ENCODE measurements around the gene ST8SIA1. TPM values are rescaled to one million over a fixed set of nuclear protein-coding genes. Genes with fewer than 3 reads are reported as not detected.

Gene ST8SIA1
- polyA plus RNA-seq, 3 donors = 5.9 to 6.9 (median 6.6) TPM

DNA sequence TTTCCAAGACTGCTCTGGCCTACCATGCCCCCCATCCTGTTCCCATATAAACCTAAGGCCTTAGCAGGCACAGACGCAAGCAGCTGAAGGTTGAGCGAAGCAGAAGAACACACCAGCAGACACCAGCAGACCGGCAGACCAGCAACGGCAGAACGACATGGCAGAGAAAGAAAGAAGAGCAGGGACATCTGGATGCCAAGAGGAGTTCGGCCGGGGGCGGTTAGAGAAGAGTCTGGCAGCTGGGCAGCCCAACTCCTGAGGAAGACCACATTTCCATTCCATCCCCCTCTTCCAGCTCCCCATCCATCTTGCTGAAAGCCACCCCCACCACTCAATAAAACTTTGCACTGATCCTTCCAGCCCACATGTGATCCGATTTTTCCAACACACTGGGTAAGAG lies 5.2 kb upstream of the ST8SIA1 start:
- no peak for DNase-seq (ENCODE audit: extremely low read depth in 1 of 11, low read depth in 9 of 11, low spot score in 4 of 11)

DNA sequence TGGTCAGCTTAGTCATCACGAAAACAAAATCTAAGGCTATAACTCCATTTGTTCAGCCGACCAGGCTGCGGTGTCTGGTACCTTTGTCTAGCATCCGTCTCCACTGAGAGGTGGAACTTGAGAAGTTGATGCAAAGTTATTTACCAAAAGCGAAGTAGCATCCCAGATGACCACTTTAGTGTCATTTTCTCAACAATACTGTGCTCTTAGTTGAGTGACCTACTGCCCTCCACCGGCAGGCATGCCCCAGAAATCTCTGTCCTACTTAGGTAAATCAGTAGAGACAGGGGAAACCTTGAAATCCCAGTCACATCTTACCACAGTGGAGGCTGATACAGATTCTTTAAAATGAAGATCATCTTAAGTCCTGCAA lies 1.3 kb upstream of the ST8SIA1 start:
- no peak for DNase-seq (ENCODE audit: extremely low read depth in 1 of 11, low read depth in 9 of 11, low spot score in 4 of 11)

DNA sequence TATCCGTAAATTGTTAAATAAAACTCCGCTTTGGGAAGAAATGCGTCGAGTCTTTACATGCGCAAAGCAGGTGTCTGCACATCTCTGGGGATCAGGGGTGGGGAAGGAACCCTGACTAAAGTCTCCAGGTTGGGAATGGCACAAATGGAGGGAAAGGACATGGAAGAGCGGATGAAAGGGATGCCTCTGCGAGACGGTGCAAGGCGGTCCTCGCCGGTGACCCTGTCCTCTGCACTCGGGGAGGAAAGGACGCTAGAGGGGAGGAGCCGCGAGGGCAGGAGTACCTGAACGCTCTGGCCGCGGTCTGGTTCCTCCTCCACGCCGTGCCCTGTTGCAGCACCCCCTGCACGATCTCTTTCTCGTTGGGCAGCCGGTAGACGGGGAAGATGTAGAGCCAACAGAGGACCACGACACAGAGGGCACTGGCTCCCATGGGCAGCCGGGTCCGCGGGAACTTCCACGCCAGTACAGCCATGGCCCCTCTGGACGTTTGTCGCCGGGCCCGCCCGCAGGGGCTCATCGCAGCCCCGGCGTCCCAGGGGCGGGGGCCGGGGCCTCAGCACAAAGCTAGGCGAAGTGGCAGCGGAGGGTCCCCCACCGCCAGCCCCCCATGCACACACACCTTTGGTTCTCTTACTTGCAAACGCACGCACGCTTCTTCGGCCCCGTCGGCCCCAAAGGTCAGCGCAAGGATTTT lies 646 bp downstream of the ST8SIA1 start:
- no peak for DNase-seq (ENCODE audit: extremely low read depth in 1 of 11, low read depth in 9 of 11, low spot score in 4 of 11)

DNA sequence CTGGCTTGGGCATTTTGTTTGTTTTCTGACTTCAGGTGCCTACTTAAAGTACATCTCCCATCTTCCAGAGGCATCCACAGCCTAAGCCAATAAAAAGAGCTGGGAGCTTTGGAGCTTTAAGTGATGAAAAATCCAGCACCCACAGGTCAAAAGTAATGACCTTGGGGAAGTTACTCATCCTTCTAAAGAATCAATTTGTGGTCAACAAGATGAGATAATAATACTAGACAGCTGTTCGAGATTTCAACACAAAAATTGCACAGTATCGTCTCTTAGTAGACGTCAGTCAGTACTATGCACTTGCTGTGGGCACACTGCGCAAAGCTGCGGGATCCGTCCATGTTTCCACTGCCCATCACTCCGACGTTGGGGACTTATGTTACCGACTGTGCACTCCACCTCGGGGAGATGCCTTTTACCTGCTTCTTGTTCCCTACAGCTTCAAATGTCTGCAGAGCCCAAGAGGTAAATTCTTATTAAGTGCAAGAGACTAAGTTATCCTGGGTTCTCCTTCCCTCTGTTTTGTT lies 1.3 kb downstream of the ST8SIA1 start:
- DNase-seq (ENCODE audit: extremely low read depth in 1 of 11, low read depth in 9 of 11, low spot score in 4 of 11) = no peak

DNA sequence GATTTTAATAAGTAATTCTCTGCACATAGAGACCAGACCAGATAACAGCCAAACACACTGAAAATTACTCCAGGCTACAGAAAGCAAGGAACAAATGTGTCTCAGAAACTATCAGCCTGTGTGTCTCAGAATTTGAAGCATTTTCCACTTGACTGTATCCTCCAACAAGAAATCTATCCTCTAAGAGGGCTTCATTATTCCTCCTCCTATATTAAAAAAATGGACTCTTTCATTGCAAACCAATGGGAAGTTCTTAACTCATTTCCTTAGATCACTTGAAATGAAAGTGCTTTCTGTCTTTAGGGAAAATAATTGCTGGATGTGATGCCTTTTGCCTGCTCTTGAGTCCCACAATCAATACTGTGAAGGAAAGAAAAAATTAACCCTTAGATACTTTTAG lies 2.3 kb downstream of the ST8SIA1 start:
- no peak for DNase-seq (ENCODE audit: extremely low read depth in 1 of 11, low read depth in 9 of 11, low spot score in 4 of 11)

DNA sequence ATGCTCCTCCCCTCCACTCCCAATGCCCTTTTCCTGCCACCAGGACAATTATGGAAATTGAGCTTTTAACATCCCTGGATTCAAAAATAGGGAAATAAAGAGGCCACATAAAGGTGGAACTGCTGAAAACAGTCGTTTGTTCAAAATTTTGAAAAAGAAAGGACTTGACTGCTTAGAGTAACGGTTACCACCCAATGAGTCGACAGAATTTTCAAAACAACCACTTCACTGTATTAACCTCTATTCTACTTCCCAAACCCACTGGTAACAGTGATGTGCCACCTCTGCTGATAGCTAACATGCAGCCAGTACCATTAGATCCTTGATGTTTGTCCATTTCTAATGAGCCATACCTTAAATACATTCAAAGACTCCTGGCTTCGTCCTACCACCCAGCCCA lies 4.9 kb downstream of the ST8SIA1 start:
- no peak for DNase-seq (ENCODE audit: extremely low read depth in 1 of 11, low read depth in 9 of 11, low spot score in 4 of 11)

DNA sequence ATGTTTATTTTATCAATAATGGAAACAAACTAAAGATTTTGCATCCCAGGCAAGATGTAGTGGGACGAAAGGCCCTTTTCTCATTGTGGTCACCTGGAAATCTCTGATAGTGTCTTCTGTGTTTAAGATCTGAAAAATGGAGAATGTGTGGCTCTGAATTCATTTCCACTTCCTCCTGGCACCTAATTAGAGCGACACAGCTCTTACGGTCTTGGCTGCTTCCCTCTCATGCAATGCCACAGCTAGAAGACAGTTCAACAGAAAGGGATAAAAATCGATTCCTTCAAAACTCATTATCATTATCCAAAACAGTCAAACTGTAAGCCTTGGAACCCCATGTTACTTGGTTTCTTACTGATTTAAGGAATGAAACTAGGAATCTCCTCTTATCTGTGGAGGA lies 9.3 kb downstream of the ST8SIA1 start:
- DNase-seq (ENCODE audit: extremely low read depth in 1 of 11, low read depth in 9 of 11, low spot score in 4 of 11) = no peak

DNA sequence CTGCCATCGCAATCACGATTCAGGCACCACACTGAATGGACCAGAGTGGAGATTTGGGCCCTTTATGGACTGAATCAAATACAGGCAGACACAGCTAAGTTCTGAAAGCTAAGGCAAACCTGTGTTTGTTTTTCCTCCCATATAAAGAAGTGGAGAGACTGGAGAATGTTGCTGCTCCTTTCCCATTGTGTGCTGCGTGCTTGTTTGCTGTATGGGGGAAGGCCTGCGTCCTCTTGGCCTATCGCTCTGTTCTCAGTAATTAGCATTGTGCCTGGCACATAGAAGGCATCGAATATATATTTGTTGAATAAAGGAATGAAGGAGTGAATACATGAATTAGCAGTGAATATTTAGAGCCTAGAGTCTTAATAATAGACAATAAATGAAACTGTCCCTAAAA lies 12.4 kb downstream of the ST8SIA1 start:
- no peak for DNase-seq (ENCODE audit: extremely low read depth in 1 of 11, low read depth in 9 of 11, low spot score in 4 of 11)

DNA sequence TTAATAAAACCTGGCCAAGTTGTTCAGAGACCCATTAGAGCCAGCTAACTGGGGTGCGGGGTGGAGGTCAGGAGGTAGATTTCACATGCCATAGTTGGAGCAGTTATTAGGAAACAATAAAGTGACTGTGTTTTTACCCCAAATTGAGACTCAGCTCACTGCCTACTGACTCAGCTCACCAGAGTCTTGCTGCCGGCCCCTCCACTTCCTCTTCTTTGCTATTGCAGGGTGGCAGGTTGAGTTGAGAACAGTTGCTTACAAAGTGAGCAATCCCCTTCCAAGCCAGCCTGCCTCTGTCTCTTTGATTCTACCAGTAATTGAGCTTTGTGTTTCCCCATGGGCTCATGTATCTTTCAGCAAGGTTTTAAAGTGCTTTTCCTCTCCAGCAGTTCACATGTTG lies 12.9 kb downstream of the ST8SIA1 start:
- DNase-seq (ENCODE audit: extremely low read depth in 1 of 11, low read depth in 9 of 11, low spot score in 4 of 11) = no peak

DNA sequence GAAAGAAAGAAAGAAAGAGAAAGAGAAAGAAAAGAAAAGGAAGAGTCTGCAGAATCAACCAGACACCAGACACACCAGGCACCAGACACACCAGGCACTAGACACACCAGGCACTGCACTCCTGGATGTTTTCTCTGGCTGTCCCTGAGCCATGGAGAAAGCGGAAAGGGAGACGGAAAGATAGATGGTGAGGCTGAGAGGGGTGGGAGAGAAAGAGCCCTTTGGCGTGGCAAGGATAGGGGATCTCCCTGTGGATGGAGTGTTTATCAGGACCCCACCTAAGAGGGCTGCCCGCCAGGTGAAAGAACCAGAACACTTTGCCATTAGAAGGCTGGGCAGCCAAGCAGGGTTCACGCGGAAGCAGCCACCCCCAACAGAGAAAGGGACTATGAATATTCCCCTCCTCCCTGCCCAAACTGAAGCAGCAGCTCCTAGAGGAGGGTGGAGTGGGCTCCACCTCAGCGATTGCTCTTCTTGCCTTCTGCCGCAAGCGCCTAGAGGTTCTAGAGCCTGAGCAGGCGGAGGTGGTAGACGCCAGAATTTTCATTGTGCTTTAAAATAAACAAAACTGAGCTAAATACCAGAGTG lies 13.4 kb downstream of the ST8SIA1 start:
- DNase-seq (ENCODE audit: extremely low read depth in 1 of 11, low read depth in 9 of 11, low spot score in 4 of 11) = no peak

DNA sequence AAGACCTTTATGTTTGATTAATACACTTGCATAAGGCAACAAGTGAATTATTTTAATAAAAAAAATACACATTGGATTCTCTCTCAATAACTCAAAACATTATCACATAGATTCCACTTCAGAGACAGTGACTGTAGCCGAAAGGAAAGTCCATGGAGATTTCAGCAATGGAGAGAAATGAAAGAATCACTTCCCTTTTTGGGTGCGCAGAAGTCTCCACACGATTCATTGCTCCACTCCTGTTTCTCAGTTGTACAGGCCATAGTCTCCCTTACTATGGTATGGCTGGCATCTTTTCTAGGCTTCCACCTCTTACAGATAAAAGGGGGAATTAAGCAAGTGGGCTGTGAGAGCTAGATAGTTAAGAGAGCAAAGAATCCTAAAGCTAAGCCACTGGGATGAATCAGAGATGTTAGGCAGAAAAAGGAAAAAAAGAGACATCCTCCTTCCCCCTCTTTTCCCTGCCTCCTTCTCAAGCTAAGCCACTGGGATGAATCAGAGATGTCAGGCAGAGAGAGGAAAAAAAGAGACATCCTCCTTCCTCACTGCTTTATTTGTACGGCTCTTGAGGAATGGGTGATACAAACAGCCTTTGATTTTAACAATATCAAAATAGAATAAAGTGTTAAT lies 16.3 kb downstream of the ST8SIA1 start:
- no peak for DNase-seq (ENCODE audit: extremely low read depth in 1 of 11, low read depth in 9 of 11, low spot score in 4 of 11)

DNA sequence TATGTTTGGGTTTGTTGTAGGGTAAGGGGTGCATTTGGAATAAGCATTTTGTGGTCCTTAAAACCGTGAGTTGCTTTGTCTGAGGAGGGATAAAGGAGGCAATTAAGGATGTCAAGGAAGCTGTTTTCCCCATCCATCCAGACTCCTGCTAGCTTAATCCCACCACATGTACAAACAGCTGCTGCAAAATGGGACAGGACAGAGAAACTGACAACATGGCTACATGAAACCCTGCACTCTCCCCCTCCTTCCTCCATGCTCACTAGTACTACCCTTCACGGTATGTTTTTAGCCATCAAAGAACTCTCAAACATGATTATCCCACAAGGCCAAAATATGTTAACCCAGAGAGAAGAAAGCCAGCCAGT lies 20.6 kb downstream of the ST8SIA1 start:
- no peak for DNase-seq (ENCODE audit: extremely low read depth in 1 of 11, low read depth in 9 of 11, low spot score in 4 of 11)

DNA sequence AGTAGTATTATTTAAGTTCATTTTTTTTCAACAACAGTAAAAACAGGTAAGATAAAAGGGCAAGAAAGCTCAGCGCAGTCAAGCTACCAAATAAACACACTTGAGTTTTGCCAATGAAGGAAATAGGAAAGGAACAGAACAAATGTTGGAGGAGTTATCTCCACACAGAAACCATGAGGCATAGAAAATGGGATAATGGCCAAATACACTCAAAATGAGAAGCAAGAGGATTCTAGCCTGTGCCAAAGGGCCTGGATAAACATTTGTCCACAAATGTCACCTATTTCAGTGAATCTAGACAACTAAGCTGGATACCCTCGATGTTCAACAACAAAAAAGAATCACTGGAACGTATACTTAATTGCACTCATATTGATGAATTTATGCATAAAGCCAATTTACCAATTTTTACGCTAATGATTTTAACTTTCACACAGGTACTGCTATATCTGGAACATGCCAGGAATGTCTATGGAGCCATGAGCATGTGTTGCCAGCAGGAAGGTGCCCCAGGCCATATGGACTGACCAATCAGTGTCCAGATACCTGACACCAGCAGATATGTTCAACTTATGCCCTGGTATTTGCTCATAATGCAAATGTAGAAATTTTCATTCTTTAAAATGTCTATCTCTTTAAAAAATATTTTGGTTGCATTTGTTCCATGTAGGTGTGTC lies 21.1 kb downstream of the ST8SIA1 start:
- DNase-seq (ENCODE audit: extremely low read depth in 1 of 11, low read depth in 9 of 11, low spot score in 4 of 11) = no peak

DNA sequence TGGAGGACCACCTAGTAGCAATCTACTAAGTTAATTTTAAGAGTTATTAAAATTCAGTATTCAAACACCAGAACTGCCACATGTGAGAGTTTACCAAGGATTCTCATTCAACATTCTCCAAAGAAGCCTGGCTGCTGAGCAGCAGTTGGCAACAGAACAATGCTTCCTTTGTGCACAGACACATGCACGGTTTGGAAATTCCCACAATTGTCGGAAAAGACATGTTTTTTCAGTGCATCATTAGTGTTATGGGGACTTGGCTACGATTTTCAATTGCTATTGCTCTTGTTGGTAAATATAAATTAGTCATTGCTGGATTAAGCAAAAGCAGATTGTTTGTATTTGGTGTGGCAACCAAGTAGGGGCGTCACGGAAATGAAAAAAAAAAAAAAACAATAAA lies 22.2 kb downstream of the ST8SIA1 start:
- no peak for DNase-seq (ENCODE audit: extremely low read depth in 1 of 11, low read depth in 9 of 11, low spot score in 4 of 11)

DNA sequence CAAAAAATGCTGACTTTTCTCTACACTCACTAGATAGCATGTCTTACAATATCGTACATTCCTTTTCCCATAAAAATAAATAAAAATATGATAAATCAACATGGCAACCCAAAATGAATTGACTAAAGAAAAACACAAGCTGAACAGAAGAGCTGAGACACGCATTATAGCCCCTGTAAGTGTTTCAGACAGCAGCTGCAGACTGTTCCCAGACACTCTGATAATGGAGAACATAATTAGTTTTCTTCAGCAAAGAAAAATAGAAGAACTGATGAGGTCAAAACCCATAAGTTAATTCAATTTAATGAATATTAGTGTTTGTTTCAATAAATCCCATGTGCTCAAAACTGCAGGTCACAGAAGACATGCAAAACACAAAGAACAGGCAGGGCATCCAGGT lies 23.8 kb downstream of the ST8SIA1 start:
- DNase-seq (ENCODE audit: extremely low read depth in 1 of 11, low read depth in 9 of 11, low spot score in 4 of 11) = no peak

DNA sequence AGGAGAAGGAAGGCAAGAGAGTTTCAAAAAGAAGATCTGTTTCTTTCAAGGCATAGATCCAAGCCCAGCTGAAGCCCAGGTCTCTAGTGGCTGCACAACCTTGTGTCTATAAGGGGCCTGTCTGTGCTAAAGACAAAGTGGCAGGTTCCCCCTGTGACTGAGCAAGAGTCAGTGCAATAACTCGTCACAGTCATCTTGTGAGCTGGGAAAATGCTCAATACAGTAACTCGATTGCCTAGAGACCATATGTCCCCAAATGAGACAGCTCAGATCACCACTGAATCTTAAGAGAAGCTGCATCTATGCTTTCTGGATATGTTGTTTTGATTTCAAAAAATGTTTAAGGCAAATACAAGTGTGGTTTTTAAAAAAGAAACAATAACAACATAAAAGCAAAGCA lies 24.2 kb downstream of the ST8SIA1 start:
- DNase-seq (ENCODE audit: extremely low read depth in 1 of 11, low read depth in 9 of 11, low spot score in 4 of 11) = no peak

DNA sequence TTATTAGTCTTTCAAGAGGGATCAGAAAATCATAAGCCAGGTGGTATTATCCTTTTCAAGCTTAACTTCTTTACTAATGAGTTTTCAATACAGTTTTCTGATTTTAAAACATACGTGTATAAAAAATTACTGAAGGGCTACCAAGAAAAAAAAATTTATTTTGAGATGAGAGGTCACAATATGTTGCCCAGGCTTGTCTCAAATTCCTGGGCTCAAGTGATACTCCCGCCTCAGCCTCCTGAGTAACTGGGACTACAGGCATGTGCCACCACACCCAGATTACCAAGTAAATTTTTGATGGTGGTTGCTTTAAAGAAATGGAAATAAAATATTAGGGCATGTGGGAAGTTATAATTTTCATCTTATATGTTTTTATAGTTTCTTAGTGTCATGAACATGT lies 26.7 kb downstream of the ST8SIA1 start:
- DNase-seq (ENCODE audit: extremely low read depth in 1 of 11, low read depth in 9 of 11, low spot score in 4 of 11) = no peak

DNA sequence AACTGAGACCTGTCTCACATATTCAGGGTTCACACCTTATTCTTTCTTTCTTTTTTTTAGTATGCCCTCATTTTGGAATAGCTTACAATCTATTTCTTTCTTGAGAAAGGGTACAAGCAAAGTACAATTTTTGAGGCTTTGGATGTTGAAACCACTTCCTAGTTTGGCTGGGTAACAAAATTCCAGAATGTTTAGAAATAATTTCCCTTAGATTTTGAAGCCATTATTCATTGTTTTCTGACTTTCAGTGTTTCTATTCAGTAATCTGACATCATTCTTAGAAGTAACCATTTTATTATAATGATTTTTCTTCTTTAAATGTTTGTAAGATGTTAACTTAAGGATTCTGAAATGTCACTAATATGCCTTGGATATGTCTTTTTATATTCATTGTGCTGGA lies 28.2 kb downstream of the ST8SIA1 start:
- DNase-seq (ENCODE audit: extremely low read depth in 1 of 11, low read depth in 9 of 11, low spot score in 4 of 11) = no peak

DNA sequence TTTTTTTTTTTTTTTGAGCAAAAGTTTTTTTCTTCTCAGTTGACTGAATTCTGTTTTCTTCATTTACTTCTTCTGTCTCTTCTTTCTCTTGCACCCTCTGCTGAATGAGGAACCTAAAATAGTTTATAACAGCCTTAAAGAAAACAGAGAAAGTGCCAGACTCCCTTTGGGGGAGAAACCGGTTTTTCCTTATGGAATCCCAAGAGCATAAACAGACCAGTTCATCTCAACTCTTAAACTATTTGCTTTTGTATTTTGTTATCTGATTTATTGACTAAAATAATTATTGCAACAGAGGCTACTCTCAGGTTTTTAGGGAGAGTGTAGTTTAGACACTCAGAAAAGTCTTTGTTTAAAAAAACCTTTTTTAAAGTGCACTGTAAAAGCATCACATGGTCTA lies 30.2 kb downstream of the ST8SIA1 start:
- DNase-seq (ENCODE audit: extremely low read depth in 1 of 11, low read depth in 9 of 11, low spot score in 4 of 11) = no peak

DNA sequence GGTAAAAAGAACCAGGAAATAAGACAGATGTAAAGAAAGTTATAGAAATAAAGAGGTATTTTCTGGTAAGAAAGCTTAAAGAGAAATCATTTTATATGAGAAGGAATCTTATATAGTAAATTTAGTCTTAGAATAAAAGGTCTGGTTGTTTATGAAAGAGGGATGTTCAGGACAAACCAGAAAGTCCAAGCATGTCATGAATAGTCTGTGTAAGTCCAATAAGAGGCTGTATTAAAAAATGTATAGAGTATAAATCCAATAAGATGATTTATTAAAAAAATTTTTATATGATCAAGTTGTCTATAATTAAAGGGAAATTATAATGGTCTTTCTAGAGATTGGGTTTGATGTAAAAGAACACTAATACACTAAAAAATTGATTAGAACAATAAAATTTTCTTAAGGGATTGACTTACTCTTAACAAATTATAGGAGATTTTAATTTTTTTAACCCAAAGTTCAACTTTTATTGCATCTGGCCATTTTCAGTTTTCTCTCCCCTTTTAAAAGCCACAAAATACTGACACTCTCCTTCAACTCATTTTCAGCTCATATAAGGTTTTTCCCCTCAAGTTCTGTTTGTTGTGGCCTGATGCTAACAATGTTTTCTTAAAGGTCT lies 35.1 kb downstream of the ST8SIA1 start:
- DNase-seq (ENCODE audit: extremely low read depth in 1 of 11, low read depth in 9 of 11, low spot score in 4 of 11) = no peak
